Right lobe of liver (tissue), 4 donors: ENCODE results near the gene IL1RAP.

Experiments used
- CTCF ChIP-seq, 4 donors: fragments of 200-600 bp in 3 of 4; fragments of 450-650 bp in 1 of 4; IDR thresholded peaks; one replicate each; pipeline versions ENCODE4 v1.5.1 to v1.8.0; 2016 to 2022; ENCODE audit warnings: antibody characterized with exemption in 4 of 4, mild to moderate bottlenecking in 2 of 4
- POLR2A ChIP-seq: fragments of 450-650 bp; IDR thresholded peaks from one replicate; pipeline ENCODE4 v1.6.1; 2017; ENCODE audit warnings: antibody characterized with exemption, mild to moderate bottlenecking
- donor health status: DM: no; HTN: no; CAD: no.
- donor health status: DM: no; HTN: no; CAD: no.
- donor health status: DM: no; HTN: yes; CAD: no.

GRCh38 chr3:190504354-190505125 lies 9.3 kb upstream of the IL1RAP start:
- TF ChIP-seq CTCF (IDR thresholded peaks at IDR 0.05): peak in 3 of 4 donors; percentile 10 to 19 (median 14)
- no peak for TF ChIP-seq POLR2A
